ENCODE measurements around the gene NFKBIE. TPM values are rescaled to one million over a fixed set of nuclear protein-coding genes. Genes with fewer than 3 reads are reported as not detected.

NFKBIE gene
- total RNA-seq, 1 experiment from 2014 or later: 7.4 TPM

GRCh38 chr6:44303842-44304241 is 38.5 kb upstream of the NFKBIE start:
- BruUV-seq (replicated peaks): no TSS peak
- Histone ChIP-seq H4K20me1 (ENCODE audit: low read length) (no peaks in the 10 kb centered on the region), H2AFZ (ENCODE audit: low read length) (no peak overlapping the region), H3K4me2 (ENCODE audit: low read length) (no peak overlapping the region), H3K27ac (ENCODE audit: low read length) (no peak overlapping the region), H3F3A (ENCODE audit: low read length, unreplicated experiment) (no peaks in the 10 kb centered on the region), H3K4me3 (ENCODE audit: low read length) (no peak overlapping the region), H3K36me3 (ENCODE audit: low read depth, low read length) (peaks cover 35% of the 10 kb centered on the region), H3K27me3 (ENCODE audit: low read length) (no peaks in the 10 kb centered on the region), H3K9ac (ENCODE audit: low read length) (no peak overlapping the region), H3K79me2 (ENCODE audit: low read length) (no peaks in the 10 kb centered on the region), H3K4me1 (ENCODE audit: insufficient read depth, low read length) (no peaks in the 10 kb centered on the region), H3K9me3 (ENCODE audit: low read length) (no peaks in the 10 kb centered on the region), H3K9me2 (replicated peaks; ENCODE audit: low read length) (no peaks in the 10 kb centered on the region)
- ChIA-PET CTCF (no interaction called here), POLR2A (ENCODE audit: unreplicated experiment) (no interaction called here)
- intact Hi-C loops (cut with micrococcal nuclease): loop anchor here (5.0 kb wide), 1 partner anchor 37 kb away; the partner anchor contains the start of gene NFKBIE
- ATAC-seq (no peak), DNase-seq (no peak)
- no peak for TF ChIP-seq EZH2phosphoT487 (IDR thresholded peaks at IDR 0.05; ENCODE audit: borderline replicate concordance, low read length)

GRCh38 chr6:44302856-44303255 is 37.5 kb upstream of the NFKBIE start:
- ChIA-PET POLR2A (ENCODE audit: unreplicated experiment) (no interaction called here), CTCF (no interaction called here)
- ATAC-seq: no peak
- no peak overlapping the region for H3K4me2 ChIP-seq (ENCODE audit: low read length)
- DNase-seq: no peak
- no peak overlapping the region for H3K27ac ChIP-seq (ENCODE audit: low read length)
- H3K36me3 ChIP-seq (ENCODE audit: low read depth, low read length): peaks cover 35% of the 10 kb centered on the region
- no peak overlapping the region for H3K4me3 ChIP-seq (ENCODE audit: low read length)
- peaks cover 8% of the 10 kb centered on the region for H3K27me3 ChIP-seq (ENCODE audit: low read length)
- H4K20me1 ChIP-seq (ENCODE audit: low read length): no peaks in the 10 kb centered on the region
- H3K4me1 ChIP-seq (ENCODE audit: insufficient read depth, low read length): no peaks in the 10 kb centered on the region
- H3K79me2 ChIP-seq (ENCODE audit: low read length): no peaks in the 10 kb centered on the region
- no peaks in the 10 kb centered on the region for H3F3A ChIP-seq (ENCODE audit: low read length, unreplicated experiment)
- TF ChIP-seq EZH2 (IDR thresholded peaks at IDR 0.05; ENCODE audit: low read length, unreplicated experiment) (no peak), EZH2phosphoT487 (IDR thresholded peaks at IDR 0.05; ENCODE audit: borderline replicate concordance, low read length) (no peak), CTCF (conservative IDR thresholded peaks at IDR 0.05; ENCODE audit: low read depth, low read length) (no peak)
- no TSS peak for BruUV-seq (replicated peaks)
- intact Hi-C loops (cut with micrococcal nuclease): loop anchor here (5.0 kb wide), 1 partner anchor 36 kb away; the partner anchor contains the start of gene NFKBIE
- no peaks in the 10 kb centered on the region for H3K9me2 ChIP-seq (replicated peaks; ENCODE audit: low read length)
- H3K9me3 ChIP-seq (ENCODE audit: low read length): no peaks in the 10 kb centered on the region
- no peak overlapping the region for H3K9ac ChIP-seq (ENCODE audit: low read length)
- no peak overlapping the region for H2AFZ ChIP-seq (ENCODE audit: low read length)

- ATAC-seq (no peak), DNase-seq (no peak)
- Histone ChIP-seq H3K27me3 (ENCODE audit: low read length) (peaks cover 17% of the 10 kb centered on the region), H3K79me2 (ENCODE audit: low read length) (no peaks in the 10 kb centered on the region), H3K9ac (ENCODE audit: low read length) (no peak overlapping the region), H3K27ac (ENCODE audit: low read length) (no peak overlapping the region), H3K4me2 (ENCODE audit: low read length) (no peak overlapping the region), H2AFZ (ENCODE audit: low read length) (no peak overlapping the region), H3K9me2 (replicated peaks; ENCODE audit: low read length) (no peaks in the 10 kb centered on the region), H3F3A (ENCODE audit: low read length, unreplicated experiment) (no peaks in the 10 kb centered on the region), H3K36me3 (ENCODE audit: low read depth, low read length) (peaks cover 35% of the 10 kb centered on the region), H3K9me3 (ENCODE audit: low read length) (no peaks in the 10 kb centered on the region), H3K4me1 (ENCODE audit: insufficient read depth, low read length) (no peaks in the 10 kb centered on the region), H4K20me1 (ENCODE audit: low read length) (no peaks in the 10 kb centered on the region), H3K4me3 (ENCODE audit: low read length) (no peak overlapping the region)
- BruUV-seq (replicated peaks): no TSS peak
- ChIA-PET CTCF (no interaction called here), POLR2A (ENCODE audit: unreplicated experiment) (no interaction called here)
- TF ChIP-seq EZH2phosphoT487 (IDR thresholded peaks at IDR 0.05; ENCODE audit: borderline replicate concordance, low read length) (no peak), CTCF (conservative IDR thresholded peaks at IDR 0.05; ENCODE audit: low read depth, low read length) (no peak), EZH2 (IDR thresholded peaks at IDR 0.05; ENCODE audit: low read length, unreplicated experiment) (no peak)
- intact Hi-C loops (cut with micrococcal nuclease): loop anchor here (5.0 kb wide), 1 partner anchor 35 kb away; the partner anchor contains the start of gene NFKBIE
These were observed 36.6 kb upstream of the NFKBIE start for GRCh38 chr6:44301782-44302564.
